Fibroblast of mammary gland (primary cell): ENCODE data around the gene CALML3.

ENCODE experiments used
- DNase-seq: peaks from one replicate; pipeline ENCODE4 v3.0.0-alpha.2; 2010; ENCODE audit warnings: low read depth
- H3K4me3 ChIP-seq: 2 replicates; pipeline ENCODE4 v1.5.1; 2011; ENCODE audit warnings: low read depth, mild to moderate bottlenecking, low read length, moderate library complexity; ENCODE audit not compliant: control insufficient read depth
- CTCF ChIP-seq: conservative IDR thresholded peaks from 2 replicates; pipeline ENCODE4 v1.5.1; 2011; ENCODE audit warnings: low read depth, low read length, inconsistent platforms; ENCODE audit not compliant: control insufficient read depth, insufficient read depth

Gene CALML3

GRCh38 chr10:5486853-5487235, 37.9 kb upstream of the CALML3 start:
- TF ChIP-seq CTCF, result no peak
- no peak overlapping the region for H3K4me3 ChIP-seq
- no peak for DNase-seq

- no peak overlapping the region for H3K4me3 ChIP-seq
- no peak for TF ChIP-seq CTCF
- no peak for DNase-seq
Measured at GRCh38 chr10:5488272-5489161, 36.2 kb upstream of the CALML3 start.

GRCh38 chr10:5490032-5490431, 34.7 kb upstream of the CALML3 start:
- no peak overlapping the region for H3K4me3 ChIP-seq
- DNase-seq, result no peak
- TF ChIP-seq CTCF, result no peak

- no peak for DNase-seq
- TF ChIP-seq CTCF, result no peak
Measured at GRCh38 chr10:5490698-5491464, 33.9 kb upstream of the CALML3 start.

GRCh38 chr10:5491477-5491876, 33.3 kb upstream of the CALML3 start:
- no peak for TF ChIP-seq CTCF
- DNase-seq, result no peak
- no peak overlapping the region for H3K4me3 ChIP-seq

More at GRCh38 chr10:5490698-5491464, 33.9 kb upstream of the CALML3 start:
- no peak overlapping the region for H3K4me3 ChIP-seq

- no peak overlapping the region for H3K4me3 ChIP-seq
- DNase-seq, result no peak
- no peak for TF ChIP-seq CTCF
Measured at GRCh38 chr10:5492322-5492855, 32.4 kb upstream of the CALML3 start.
